Esophagus (tissue), 2 donors: ENCODE results near the gene OR2V2. TPM values are rescaled to one million over a fixed set of nuclear protein-coding genes. Genes with fewer than 3 reads are reported as not detected.
"Not testable (repeated sequence)": the region's sequence is repeated elsewhere in the genome, so short reads cannot be mapped to it uniquely, and the experiment has no call there.

Experiments used
- H3K27ac ChIP-seq, 2 donors: one replicate each; pipeline ENCODE4 v1.5.1; 2013; ENCODE audit warnings: low read depth in 2 of 2, mild to moderate bottlenecking in 2 of 2, inconsistent platforms in 1 of 2, low read length in 1 of 2, moderate library complexity in 1 of 2
- H3K27me3 ChIP-seq, 2 donors: one replicate each; pipeline ENCODE4 v1.6.1; 2013; ENCODE audit warnings: low read length in 2 of 2, control low read depth in 1 of 2, mild to moderate bottlenecking in 1 of 2; ENCODE audit not compliant: insufficient read depth in 2 of 2, control insufficient read depth in 1 of 2
- H3K36me3 ChIP-seq, 2 donors: one replicate each; pipeline ENCODE4 v1.6.1; 2013; ENCODE audit warnings: low read length in 1 of 2; ENCODE audit not compliant: control insufficient read depth in 2 of 2, insufficient read depth in 2 of 2
- H3K4me1 ChIP-seq, 2 donors: one replicate each; pipeline ENCODE4 v1.6.1; 2013; ENCODE audit warnings: low read length in 1 of 2; ENCODE audit not compliant: control insufficient read depth in 2 of 2, insufficient read depth in 2 of 2
- H3K4me3 ChIP-seq, 2 donors: one replicate each; pipeline ENCODE4 v1.5.1; 2013; ENCODE audit warnings: low read length in 2 of 2, mild to moderate bottlenecking in 2 of 2, low read depth in 1 of 2, moderate library complexity in 1 of 2
- H3K9me3 ChIP-seq, 2 donors: one replicate each; pipeline ENCODE4 v1.6.1; 2013; ENCODE audit warnings: mild to moderate bottlenecking in 2 of 2, low read depth in 1 of 2, low read length in 1 of 2, moderate library complexity in 1 of 2; ENCODE audit not compliant: control insufficient read depth in 2 of 2, insufficient read depth in 1 of 2
- WGBS, 2 donors: extraction: QIAGEN DNeasy Blood & Tissue Kit; methylation state at CpG; one replicate each; pipeline ENCODE4 v1.1.7; 2013; 5-methylcytosine and 5-hydroxymethylcytosine counted together
- polyA plus RNA-seq, 2 donors: library from polyadenylated mRNA; stranded (reverse); fragments of 200-250 nt; gene quantifications; one replicate each; pipeline ENCODE4 v1.2.3, GENCODE V29; 2013
- donor health status: healthy with polysubstance abuse.
- donor health status: Bipolar disorder and iron deficiency.

The OR2V2 gene
- polyA plus RNA-seq, 2 donors = not detected

- 95 to 98% methylated on average over 3 of the region's 3 CpGs for WGBS, 2 donors
- no peaks in the 10 kb centered on the region for H3K36me3 ChIP-seq
- H3K4me1 ChIP-seq = peaks cover 0 to 5% of the 10 kb centered on the region in 2 donors
- no peak overlapping the region for H3K27ac ChIP-seq
- H3K9me3 ChIP-seq = peaks cover 0 to 2% of the 10 kb centered on the region in 2 donors
- no peaks in the 10 kb centered on the region for H3K27me3 ChIP-seq
- no peak overlapping the region for H3K4me3 ChIP-seq
These were observed 11.5 kb downstream of the OR2V2 start for GRCh38 chr5:181158869-181159268.

- H3K27ac ChIP-seq = peak overlapping the region in 1 of 2 donors; percentile 45
- 49 to 56% methylated on average over 20 of the region's 20 CpGs for WGBS, 2 donors
These were observed 12.1 kb downstream of the OR2V2 start for GRCh38 chr5:181159286-181160151.

GRCh38 chr5:181160152-181160754 lies 12.9 kb downstream of the OR2V2 start:
- H3K4me1 ChIP-seq = peaks cover 0 to 8% of the 10 kb centered on the region in 2 donors
- 39 to 51% methylated on average over 21 of the region's 21 CpGs for WGBS, 2 donors
- peak overlapping the region in 1 of 2 donors; percentile 45 for H3K27ac ChIP-seq
- H3K27me3 ChIP-seq = no peaks in the 10 kb centered on the region
- H3K4me3 ChIP-seq = peak overlapping the region in 1 of 2 donors; percentile 9
- no peaks in the 10 kb centered on the region for H3K36me3 ChIP-seq
- peaks cover 0 to 5% of the 10 kb centered on the region in 2 donors for H3K9me3 ChIP-seq

More at GRCh38 chr5:181159286-181160151, 12.1 kb downstream of the OR2V2 start:
- no peaks in the 10 kb centered on the region for H3K36me3 ChIP-seq
- H3K27me3 ChIP-seq = no peaks in the 10 kb centered on the region
- H3K4me3 ChIP-seq = no peak overlapping the region
- H3K9me3 ChIP-seq = peaks cover 0 to 4% of the 10 kb centered on the region in 2 donors
- peaks cover 0 to 6% of the 10 kb centered on the region in 2 donors for H3K4me1 ChIP-seq

GRCh38 chr5:181160755-181161533 lies 13.6 kb downstream of the OR2V2 start:
- H3K4me3 ChIP-seq = not testable (repeated sequence)

GRCh38 chr5:181161534-181162175 lies 14.3 kb downstream of the OR2V2 start:
- Histone ChIP-seq H3K27me3 (no peaks in the 10 kb centered on the region), H3K9me3 (peaks cover 0 to 5% of the 10 kb centered on the region in 2 donors), H3K4me1 (peaks cover 0 to 8% of the 10 kb centered on the region in 2 donors), H3K4me3 (no peak overlapping the region), H3K27ac (peak overlapping the region in 1 of 2 donors; percentile 7), H3K36me3 (no peaks in the 10 kb centered on the region)
- WGBS, 2 donors = 69 to 84% methylated on average over 4 of the region's 4 CpGs

More at GRCh38 chr5:181160755-181161533, 13.6 kb downstream of the OR2V2 start:
- not testable (repeated sequence) for H3K4me1 ChIP-seq, H3K27me3 ChIP-seq, H3K9me3 ChIP-seq, H3K36me3 ChIP-seq
- H3K27ac ChIP-seq = peak overlapping the region in 1 of 2 donors; percentile 7
- WGBS, 2 donors = 9 to 19% methylated on average over 12 to 29 of the region's 48 CpGs

- 53 to 61% methylated on average over 14 to 16 of the region's 16 CpGs for WGBS, 2 donors
- Histone ChIP-seq H3K36me3 (no peaks in the 10 kb centered on the region), H3K4me1 (peaks cover 0 to 8% of the 10 kb centered on the region in 2 donors), H3K9me3 (peaks cover 0 to 5% of the 10 kb centered on the region in 2 donors), H3K4me3 (no peak overlapping the region), H3K27ac (no peak overlapping the region), H3K27me3 (no peaks in the 10 kb centered on the region)
These were observed 16.2 kb downstream of the OR2V2 start for GRCh38 chr5:181163487-181164075.

GRCh38 chr5:181164076-181164952 lies 16.9 kb downstream of the OR2V2 start:
- no peaks in the 10 kb centered on the region for H3K36me3 ChIP-seq
- H3K9me3 ChIP-seq = peaks cover 0 to 5% of the 10 kb centered on the region in 2 donors
- H3K4me3 ChIP-seq = no peak overlapping the region
- H3K27ac ChIP-seq = no peak overlapping the region
- 22 to 31% methylated on average over 47 to 49 of the region's 52 CpGs for WGBS, 2 donors
- H3K27me3 ChIP-seq = peaks cover 0 to 2% of the 10 kb centered on the region in 2 donors
- peaks cover 0 to 8% of the 10 kb centered on the region in 2 donors for H3K4me1 ChIP-seq
